GM12875 (cell line): ENCODE results near the gene PRRX1.

Experiments used
- H3K4me3 ChIP-seq: one replicate; pipeline ENCODE4 v1.5.1; 2011; ENCODE audit warnings: low read depth, low read length, control low read depth
- CTCF ChIP-seq: IDR thresholded peaks from 2 replicates; pipeline ENCODE4 v1.5.1; 2011; ENCODE audit warnings: low read depth, mild to moderate bottlenecking, control low read depth, inconsistent platforms, low read length, moderate library complexity, borderline replicate concordance; ENCODE audit not compliant: insufficient read depth

PRRX1 gene

GRCh38 chr1:170749549-170749948 is 85.6 kb downstream of the PRRX1 start:
- TF ChIP-seq CTCF: no peak
- no peak overlapping the region for H3K4me3 ChIP-seq

GRCh38 chr1:170749959-170750358 is 86.0 kb downstream of the PRRX1 start:
- TF ChIP-seq CTCF: no peak
- H3K4me3 ChIP-seq: no peak overlapping the region

GRCh38 chr1:170755795-170756194 is 91.9 kb downstream of the PRRX1 start:
- H3K4me3 ChIP-seq: no peak overlapping the region
- no peak for TF ChIP-seq CTCF

GRCh38 chr1:170758992-170759391 is 95.1 kb downstream of the PRRX1 start:
- no peak overlapping the region for H3K4me3 ChIP-seq
- no peak for TF ChIP-seq CTCF

- no peak for TF ChIP-seq CTCF
- H3K4me3 ChIP-seq: no peak overlapping the region
Observed at GRCh38 chr1:170765279-170765678, 101.3 kb downstream of the PRRX1 start.

- H3K4me3 ChIP-seq: no peak overlapping the region
- no peak for TF ChIP-seq CTCF
Observed at GRCh38 chr1:170765712-170766330, 101.9 kb downstream of the PRRX1 start.

- no peak for TF ChIP-seq CTCF
- no peak overlapping the region for H3K4me3 ChIP-seq
Observed at GRCh38 chr1:170768929-170769328, 105.0 kb downstream of the PRRX1 start.
